Endothelial cell of umbilical vein (primary cell): Measurements from ENCODE around the gene CASKIN1. TPM values are rescaled to one million over a fixed set of nuclear protein-coding genes. Genes with fewer than 3 reads are reported as not detected.

Experiments
- BruUV-seq: library from RNA; stranded (reverse); fragments of 400-500 nt; replicated peaks from 2 replicates; lab custom pipeline; 2021; lab: Mats Ljungman, UMichigan
- CTCF ChIA-PET: fragments of 300-600, 350-600 bp; sonication (Branson Sonifier 250); formaldehyde crosslinking; loops from one replicate; lab custom pipeline; 2021; ENCODE audit warnings: antibody characterized with exemption, inconsistent platforms; lab: Charles Lee
- POLR2A ChIA-PET: fragments of 300-600, 350-600 bp; sonication (Branson Sonifier 250); formaldehyde crosslinking; loops from one replicate; lab custom pipeline; 2021; ENCODE audit warnings: antibody characterized with exemption, inconsistent platforms; lab: Charles Lee
- DNase-seq: peaks from one replicate; pipeline ENCODE4 v3.0.0-alpha.2; 2011; ENCODE audit warnings: low read depth, low spot score
- FAIRE-seq: peaks from 2 replicates; lab custom pipeline; 2011; peaks lifted over from hg19 to GRCh38; lab: Jason Lieb, UNC
- H2AFZ ChIP-seq: 2 replicates; pipeline ENCODE4 v1.6.0; 2012; ENCODE audit warnings: low read depth, low read length, control low read depth, inconsistent platforms
- H3K27ac ChIP-seq: 2 replicates; pipeline ENCODE4 v1.5.1; 2011; ENCODE audit warnings: low read depth, mild to moderate bottlenecking, control low read depth, low read length, moderate library complexity; ENCODE audit not compliant: insufficient read depth
- H3K27me3 ChIP-seq, 2 experiments: 2 replicates each; pipeline versions ENCODE4 v1.6.0 to v1.6.1; 2011; ENCODE audit warnings: low read length in 2 of 2, mixed read lengths in 1 of 2; ENCODE audit not compliant: control insufficient read depth in 2 of 2, insufficient read depth in 2 of 2
- H3K36me3 ChIP-seq, 2 experiments: 2 replicates in 1 of 2; 3 replicates in 1 of 2; pipeline ENCODE4 v1.5.1; 2011; ENCODE audit warnings: low read length in 2 of 2, mild to moderate bottlenecking in 1 of 2, moderate library complexity in 1 of 2; ENCODE audit not compliant: control insufficient read depth in 2 of 2, insufficient read depth in 2 of 2; ENCODE audit errors: extremely low read depth in 1 of 2
- H3K4me1 ChIP-seq: 3 replicates; pipeline ENCODE4 v1.5.1; 2011; ENCODE audit warnings: mild to moderate bottlenecking, low read length; ENCODE audit not compliant: control insufficient read depth, insufficient read depth; ENCODE audit errors: extremely low read depth
- H3K4me2 ChIP-seq: 2 replicates; pipeline ENCODE4 v1.6.1; 2011; ENCODE audit warnings: low read length, control low read depth, mixed read lengths; ENCODE audit not compliant: insufficient read depth
- H3K4me3 ChIP-seq, 3 experiments: fragments of 200-600 bp in 1 of 3; sonication (generic), shearing (Covaris generic) in 1 of 3; replicated peaks in 1 of 3; 2 replicates each; pipeline ENCODE4 v1.5.1; 2011 to 2016; ENCODE audit warnings: control low read depth in 3 of 3, low read length in 3 of 3, mild to moderate bottlenecking in 2 of 3, inconsistent platforms in 1 of 3, low read depth in 1 of 3, moderate library complexity in 1 of 3; ENCODE audit not compliant: insufficient read depth in 1 of 3
- H3K79me2 ChIP-seq: 2 replicates; pipeline ENCODE4 v1.6.0; 2012; ENCODE audit warnings: low read length, inconsistent platforms; ENCODE audit not compliant: control insufficient read depth, insufficient read depth
- H3K9ac ChIP-seq: replicated peaks from 2 replicates; pipeline ENCODE3; 2011; ENCODE audit warnings: low read length, control low read depth; ENCODE audit not compliant: insufficient read depth; ENCODE audit errors: extremely low read depth
- H3K9me1 ChIP-seq: replicated peaks from 3 replicates; pipeline ENCODE4 v1.6.0; 2011; ENCODE audit warnings: mild to moderate bottlenecking, low read length; ENCODE audit not compliant: control insufficient read depth, insufficient read depth; ENCODE audit errors: extremely low read depth
- H3K9me3 ChIP-seq: replicated peaks from 2 replicates; pipeline ENCODE4 v1.5.1; 2012; ENCODE audit warnings: low read length, inconsistent platforms; ENCODE audit not compliant: control insufficient read depth, insufficient read depth
- H4K20me1 ChIP-seq: replicated peaks from 2 replicates; pipeline ENCODE3; 2011; ENCODE audit warnings: mild to moderate bottlenecking, low read length; ENCODE audit not compliant: control insufficient read depth, insufficient read depth; ENCODE audit errors: extremely low read depth
- EZH2 ChIP-seq: IDR thresholded peaks from 2 replicates; pipeline ENCODE4 v1.6.1; 2012; ENCODE audit warnings: borderline replicate concordance, low read depth, mild to moderate bottlenecking, moderate library complexity, low read length, inconsistent platforms; ENCODE audit not compliant: severe bottlenecking
- GATA2 ChIP-seq: IDR thresholded peaks from 2 replicates; pipeline ENCODE4 v1.7.0; 2011; ENCODE audit warnings: low read depth, mild to moderate bottlenecking, moderate library complexity, mixed read lengths, low read length; ENCODE audit not compliant: insufficient read length, insufficient read depth
- dilution Hi-C: fragments of 300-500 bp; cut with MboI; formaldehyde crosslinking; loops from one replicate; pipeline ENCODE4 v1.15.0; 2019; ENCODE audit warnings: low sequenced_read_pairs; ENCODE audit not compliant: extremely low pct_ligation_motif_present
- intact Hi-C: fragments of 100-400 bp; cut with micrococcal nuclease; formaldehyde crosslinking; loops from one replicate; pipeline ENCODE4 v1.10.0; 2022
- polyA plus RNA-seq, 4 experiments: library from polyadenylated mRNA; depleted of rRNA in 3 of 4; stranded (reverse) in 3 of 4; unstranded in 1 of 4; fragments of >200 nt; gene quantifications; 2 replicates each; pipeline versions ENCODE4 v1.2.1 to v1.2.3, GENCODE V29; 2011 to 2012; ENCODE audit warnings: missing spikeins in 1 of 4
- total RNA-seq: library from RNA; stranded (reverse); gene quantifications from 2 replicates; pipeline ENCODE4 v1.2.3, GENCODE V29; 2021
- TF ChIP-seq, protein P1 (sequence below): IDR thresholded peaks from 2 replicates; pipeline ENCODE4 v1.6.1; 2011; ENCODE audit not compliant: insufficient read depth, insufficient read length
- TF ChIP-seq, protein P2 (sequence below), 2 donors: IDR thresholded peaks; 1 replicate in 1 of 2; 2 replicates in 1 of 2; pipeline ENCODE4 v1.5.1; 2011; ENCODE audit warnings: low read length in 2 of 2, mild to moderate bottlenecking in 2 of 2, moderate library complexity in 2 of 2, control low read depth in 1 of 2, inconsistent platforms in 1 of 2, low read depth in 1 of 2; ENCODE audit not compliant: insufficient read depth in 1 of 2; ENCODE audit errors: extremely low read depth in 1 of 2

CASKIN1 gene
- total and polyA plus RNA-seq, 2 donors (not counting 3 experiments of a cell fraction or from before 2014, with no cell fraction given), result 0.11 to 0.58 TPM

DNA sequence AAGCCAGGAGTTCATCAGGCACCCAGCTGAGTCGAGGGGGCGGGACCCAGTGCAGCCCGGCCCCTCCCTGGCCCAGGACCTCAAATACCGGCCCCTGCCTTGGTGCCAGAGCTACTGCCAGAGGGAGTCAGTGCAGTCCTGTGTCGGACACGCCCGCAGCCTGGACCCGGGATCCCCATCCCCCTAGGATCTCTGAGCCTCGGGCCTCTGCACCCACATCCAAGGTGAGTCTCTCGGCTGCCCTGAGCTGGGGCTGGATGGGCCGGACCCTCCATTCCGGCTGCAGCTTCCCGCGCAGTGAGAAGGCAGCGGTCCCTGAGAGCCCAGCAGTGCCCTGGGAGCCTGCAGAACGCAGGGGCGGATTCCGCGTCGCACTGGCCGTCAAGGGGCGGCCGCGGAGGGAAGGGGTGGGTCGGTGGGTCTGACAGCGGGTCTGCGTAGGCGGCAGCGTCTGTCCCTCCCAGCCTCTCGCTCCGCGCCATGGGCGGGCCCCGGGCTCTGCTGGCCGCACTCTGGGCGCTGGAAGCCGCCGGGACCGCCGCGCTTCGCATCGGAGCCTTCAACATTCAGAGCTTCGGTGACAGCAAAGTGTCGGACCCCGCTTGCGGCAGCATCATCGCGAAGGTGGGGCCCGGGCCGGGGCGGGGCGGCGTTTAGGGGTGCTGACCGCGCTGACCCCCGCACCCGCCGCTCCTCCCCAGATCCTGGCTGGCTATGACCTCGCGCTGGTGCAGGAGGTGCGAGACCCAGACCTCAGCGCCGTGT lies 40.1 kb upstream of the CASKIN1 start, which contains the start of gene DNASE1L2:
DNASE1L2 (plus strand) TSS at position 108 of the 765 bp plus-strand sequence; CDS start at position 481, 373 bp downstream.
- Histone ChIP-seq H3K79me2 (no peaks in the 10 kb centered on the region), H3K36me3 (peaks cover 8 to 34% of the 10 kb centered on the region in 2 experiments), H3K9me3 (no peaks in the 10 kb centered on the region), H3K9me1 (no peaks in the 10 kb centered on the region), H3K4me2 (peak within 1 kb of the TSS; percentile 22), H3K27ac (no peak within 1 kb of the TSS), H3K9ac (no peak within 1 kb of the TSS), H2AFZ (no peak within 1 kb of the TSS), H3K4me1 (peaks cover 10% of the 10 kb centered on the region), H3K27me3 (peaks cover 5 to 18% of the 10 kb centered on the region in 2 experiments), H4K20me1 (no peaks in the 10 kb centered on the region), H3K4me3 (peak within 1 kb of the TSS in 1 of 3 experiments; percentile 14)
- FAIRE-seq (no peak), DNase-seq (peak; percentile 25)
- TF ChIP-seq GATA2 (no peak), EZH2 (no peak)
- TF ChIP-seq, protein P1, sequence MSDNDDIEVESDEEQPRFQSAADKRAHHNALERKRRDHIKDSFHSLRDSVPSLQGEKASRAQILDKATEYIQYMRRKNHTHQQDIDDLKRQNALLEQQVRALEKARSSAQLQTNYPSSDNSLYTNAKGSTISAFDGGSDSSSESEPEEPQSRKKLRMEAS, result no peak
- TF ChIP-seq, protein P2, sequence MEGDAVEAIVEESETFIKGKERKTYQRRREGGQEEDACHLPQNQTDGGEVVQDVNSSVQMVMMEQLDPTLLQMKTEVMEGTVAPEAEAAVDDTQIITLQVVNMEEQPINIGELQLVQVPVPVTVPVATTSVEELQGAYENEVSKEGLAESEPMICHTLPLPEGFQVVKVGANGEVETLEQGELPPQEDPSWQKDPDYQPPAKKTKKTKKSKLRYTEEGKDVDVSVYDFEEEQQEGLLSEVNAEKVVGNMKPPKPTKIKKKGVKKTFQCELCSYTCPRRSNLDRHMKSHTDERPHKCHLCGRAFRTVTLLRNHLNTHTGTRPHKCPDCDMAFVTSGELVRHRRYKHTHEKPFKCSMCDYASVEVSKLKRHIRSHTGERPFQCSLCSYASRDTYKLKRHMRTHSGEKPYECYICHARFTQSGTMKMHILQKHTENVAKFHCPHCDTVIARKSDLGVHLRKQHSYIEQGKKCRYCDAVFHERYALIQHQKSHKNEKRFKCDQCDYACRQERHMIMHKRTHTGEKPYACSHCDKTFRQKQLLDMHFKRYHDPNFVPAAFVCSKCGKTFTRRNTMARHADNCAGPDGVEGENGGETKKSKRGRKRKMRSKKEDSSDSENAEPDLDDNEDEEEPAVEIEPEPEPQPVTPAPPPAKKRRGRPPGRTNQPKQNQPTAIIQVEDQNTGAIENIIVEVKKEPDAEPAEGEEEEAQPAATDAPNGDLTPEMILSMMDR (IDR thresholded peaks at IDR 0.05; ENCODE audit: extremely low read depth in 1 of 2, insufficient read depth in 1 of 2, low read depth in 1 of 2, low read length in 2 of 2), result no peak
- intact Hi-C loops (no loop called here), dilution Hi-C loops (no loop called here)
- BruUV-seq, result no TSS peak
- ChIA-PET CTCF (interaction anchor here (0.9 to 2.4 kb wide), 2 partner anchors 15 to 265 kb away, joined by 3 to 11 read pairs; partner anchors contain the start of gene ECI1), POLR2A (no interaction called here)
